K562 (cell line): ENCODE measurements around the gene PLEK2. TPM values are rescaled to one million over a fixed set of nuclear protein-coding genes. Genes with fewer than 3 reads are reported as not detected.

ENCODE experiments used
- ATAC-seq: fragments of 200-7000 bp; cut with Tn5 transposase; 3 replicates; pipeline ENCODE4 v1.9.1; 2020; ENCODE audit warnings: moderate library complexity
- BruUV-seq: library from RNA; stranded (reverse); fragments of 400-500 nt; replicated peaks from 2 replicates; lab custom pipeline; 2021; lab: Mats Ljungman, UMichigan
- CTCF ChIA-PET: fragments of 300-600 bp; formaldehyde crosslinking; extraction: SDS; loops from one replicate; lab custom pipeline; 2021; ENCODE audit warnings: low intra/inter-chr PET ratio; lab: Yijun Ruan, JAX
- POLR2A ChIA-PET: fragments of 300-600, 350-650 bp; sonication (Branson Sonifier 250); formaldehyde crosslinking; extraction: SDS; loops from one replicate; lab custom pipeline; 2021; ENCODE audit warnings: antibody characterized with exemption, inconsistent platforms; lab: Yijun Ruan, JAX
- DNase-seq, 4 experiments: peaks; one replicate each; pipeline versions ENCODE4 v3.0.0 to v3.0.0-alpha.2; 2011 to 2018; ENCODE audit warnings: low spot score in 3 of 4, mixed read lengths in 3 of 4; ENCODE audit errors: extremely low read depth in 1 of 4
- FAIRE-seq: peaks from 2 replicates; lab custom pipeline; 2011; peaks lifted over from hg19 to GRCh38; lab: Jason Lieb, UNC
- H2AFZ ChIP-seq: 2 replicates; pipeline ENCODE4 v1.6.0; 2011; ENCODE audit warnings: low read depth, low read length, control low read depth, inconsistent platforms
- H3K27ac ChIP-seq: fragments of 200-600 bp; 3 replicates; pipeline ENCODE4 v1.8.0; 2011; ENCODE audit warnings: low read depth, mild to moderate bottlenecking, control low read depth, inconsistent platforms, low read length, moderate library complexity, mixed read lengths; ENCODE audit errors: extremely low read depth
- H3K27me3 ChIP-seq, 2 experiments: fragments of 300-600 bp in 1 of 2; 2 replicates in 1 of 2; 3 replicates in 1 of 2; pipeline versions ENCODE4 v1.6.0 to v1.8.0; 2011; ENCODE audit warnings: inconsistent platforms in 2 of 2, low read length in 2 of 2, mild to moderate bottlenecking in 1 of 2, mixed read lengths in 1 of 2, moderate library complexity in 1 of 2; ENCODE audit not compliant: control insufficient read depth in 2 of 2, insufficient read depth in 2 of 2
- H3K36me3 ChIP-seq: fragments of 300-600 bp; 3 replicates; pipeline ENCODE4 v1.8.0; 2011; ENCODE audit warnings: mild to moderate bottlenecking, low read length, inconsistent platforms; ENCODE audit not compliant: control insufficient read depth, insufficient read depth
- H3K4me1 ChIP-seq, 2 experiments: fragments of 200-600 bp in 1 of 2; replicated peaks in 1 of 2; 2 replicates in 1 of 2; 3 replicates in 1 of 2; pipeline versions ENCODE4 v1.5.1 to v1.8.0; 2011; ENCODE audit warnings: inconsistent platforms in 2 of 2, low read length in 2 of 2, mild to moderate bottlenecking in 1 of 2, mixed read lengths in 1 of 2, moderate library complexity in 1 of 2; ENCODE audit not compliant: control insufficient read depth in 2 of 2, insufficient read depth in 2 of 2
- H3K4me2 ChIP-seq: 2 replicates; pipeline ENCODE4 v1.6.1; 2011; ENCODE audit warnings: low read length, control low read depth, inconsistent platforms, mixed read lengths; ENCODE audit not compliant: insufficient read depth
- H3K4me3 ChIP-seq: fragments of 200-600 bp; sonication (generic), shearing (Covaris generic); 2 replicates; pipeline ENCODE4 v1.5.1; 2016; ENCODE audit warnings: control low read depth, inconsistent platforms
- H3K79me2 ChIP-seq: fragments of 200-600 bp; 3 replicates; pipeline ENCODE4 v1.8.0; 2011; ENCODE audit warnings: low read length, inconsistent platforms; ENCODE audit not compliant: control insufficient read depth, insufficient read depth
- H3K9ac ChIP-seq, 2 experiments: 2 replicates each; pipeline versions ENCODE4 v1.6.0 to v1.6.1; 2011; ENCODE audit warnings: low read depth in 2 of 2, low read length in 2 of 2, control low read depth in 1 of 2, inconsistent platforms in 1 of 2, mild to moderate bottlenecking in 1 of 2, mixed read lengths in 1 of 2; ENCODE audit not compliant: insufficient read depth in 1 of 2
- H3K9me1 ChIP-seq: one replicate; pipeline ENCODE4 v1.6.0; 2011; ENCODE audit warnings: inconsistent platforms, mild to moderate bottlenecking, low read length, moderate library complexity; ENCODE audit not compliant: control insufficient read depth, insufficient read depth
- H3K9me3 ChIP-seq: replicated peaks from 2 replicates; pipeline ENCODE4 v1.5.1; 2011; ENCODE audit warnings: low read depth, low read length, inconsistent platforms; ENCODE audit not compliant: control insufficient read depth, insufficient read depth
- H4K20me1 ChIP-seq: replicated peaks from 2 replicates; pipeline ENCODE4 v1.6.1; 2011; ENCODE audit warnings: low read length, inconsistent platforms, mixed read lengths; ENCODE audit not compliant: control insufficient read depth, insufficient read depth
- ESRRB ChIP-seq: fragments of 250-450 bp; sonication (Bioruptor Pico); IDR thresholded peaks from 2 replicates; pipeline ENCODE4 v1.5.0; 2020; ENCODE audit warnings: mild to moderate bottlenecking, moderate library complexity, borderline replicate concordance
- SPI1 ChIP-seq: IDR thresholded peaks from 2 replicates; pipeline ENCODE4 v1.6.1; 2011; ENCODE audit warnings: low read depth, low read length, control low read depth, borderline replicate concordance
- ZNF217 ChIP-seq: sonication (generic); formaldehyde crosslinking; IDR thresholded peaks from 2 replicates; pipeline ENCODE4 v1.8.0; 2022; ENCODE audit warnings: mild to moderate bottlenecking, missing genetic modification reagents
- ZNF384 ChIP-seq: IDR thresholded peaks from 2 replicates; pipeline ENCODE4 v1.6.1; 2012; ENCODE audit warnings: low read depth, low read length, improper control_type of control experiment
- WGBS: fragments of 100-300 bp; shearing (Covaris generic); methylation state at CpG from one replicate; pipeline ENCODE4 v1.1.6; 2016; ENCODE audit warnings: low coverage, mixed read lengths; ENCODE audit not compliant: insufficient coverage; ENCODE audit errors: missing lambda C conversion rate; 5-methylcytosine and 5-hydroxymethylcytosine counted together
- in situ Hi-C: fragments of 300-500 bp; cut with MboI; formaldehyde crosslinking; loops from 4 replicates; pipeline ENCODE4 v1.15.0; 2018; ENCODE audit warnings: inconsistent platforms, mixed read lengths
- intact Hi-C: fragments of 100-400 bp; cut with micrococcal nuclease; formaldehyde crosslinking; loops from 2 replicates; pipeline ENCODE4 v1.14.2; 2022
- polyA plus RNA-seq, 8 experiments: library from polyadenylated mRNA; depleted of rRNA in 4 of 8; stranded (reverse) in 5 of 8; unstranded in 3 of 8; fragments of >200 nt; fragmentation: Nextera tagmentation in 2 of 8; fragmentation: Illumina TruSeq in 1 of 8; extraction: Ambion mirVana in 2 of 8; extraction: Trizol in 1 of 8; gene quantifications; 2 replicates each; pipeline versions ENCODE4 v1.2.1 to v1.2.3, GENCODE V29; 2011 to 2014; ENCODE audit warnings: inconsistent platforms in 1 of 8, missing spikeins in 1 of 8
- total RNA-seq, 7 experiments: library from RNA; depleted of rRNA in 6 of 7; stranded (reverse); fragments of >200 nt in 6 of 7; fragmentation: Illumina TruSeq in 2 of 7; extraction: Trizol in 2 of 7; gene quantifications; 2 replicates each; pipeline versions ENCODE4 v1.2.1 to v1.2.3, GENCODE V29; 2011 to 2021; ENCODE audit warnings: low replicate concordance in 1 of 7

Gene PLEK2
- total and polyA plus RNA-seq, 9 of the 15 experiments (the other 6 are each of a cell fraction or from before 2014, with no cell fraction given), result not detected

GRCh38 chr14:67424539-67424938 lies 12.6 kb upstream of the PLEK2 start:
- Histone ChIP-seq H4K20me1 (no peaks in the 10 kb centered on the region), H3K36me3 (no peaks in the 10 kb centered on the region), H3K9me1 (no peaks in the 10 kb centered on the region), H3K27me3 (no peaks in the 10 kb centered on the region), H2AFZ (0 out of 2 replicates have a peak overlapping the region, but pooled peaks have one; percentile 9), H3K79me2 (no peaks in the 10 kb centered on the region), H3K9ac (no peak overlapping the region), H3K4me3 (no peak overlapping the region), H3K27ac (no peak overlapping the region), H3K4me1 (peaks cover 34 to 52% of the 10 kb centered on the region in 2 experiments; a peak in 4 of 5 replicates), H3K9me3 (0 out of 2 replicates have a peak, but pooled peaks cover 2% of the 10 kb centered on the region), H3K4me2 (no peak overlapping the region)
- CTCF ChIA-PET, result no interaction called here
- 91% methylated on average over 1 of the region's 3 CpGs for whole genome bisulfite sequencing
- intact Hi-C loops (no loop called here), in situ Hi-C loops (loop anchor here (10.0 kb wide), 1 partner anchor 150 kb away; no protein-coding TSS in a partner anchor)
- no peak for ATAC-seq
- BruUV-seq, result no TSS peak
- POLR2A ChIA-PET, result interaction anchor here (1.3 kb wide), 1 partner anchor 15 kb away, joined by 4 read pairs; no protein-coding TSS in a partner anchor
- no peak for DNase-seq
- TF ChIP-seq ZNF384, result peak; percentile 37; the same call in 1 of the 2 replicates
- no peak for TF ChIP-seq ESRRB (CRISPR knock-in tag)
- no peak for FAIRE-seq

GRCh38 chr14:67423424-67423823 lies 11.5 kb upstream of the PLEK2 start:
- ChIA-PET POLR2A (no interaction called here), CTCF (no interaction called here)
- Histone ChIP-seq H3K9me1 (no peaks in the 10 kb centered on the region), H3K27ac (no peak overlapping the region), H4K20me1 (no peaks in the 10 kb centered on the region), H3K4me3 (no peak overlapping the region), H3K4me1 (peaks cover 41 to 54% of the 10 kb centered on the region in 2 experiments), H3K9me3 (0 out of 2 replicates have a peak, but pooled peaks cover 2% of the 10 kb centered on the region), H3K79me2 (no peaks in the 10 kb centered on the region), H3K27me3 (no peaks in the 10 kb centered on the region), H3K36me3 (no peaks in the 10 kb centered on the region), H2AFZ (no peak overlapping the region), H3K4me2 (no peak overlapping the region), H3K9ac (no peak overlapping the region)
- intact Hi-C loops (no loop called here), in situ Hi-C loops (loop anchor here (10.0 kb wide), 1 partner anchor 151 kb away; no protein-coding TSS in a partner anchor)
- no peak for TF ChIP-seq ZNF217
- peak; percentile 57; the same call in 1 of the 2 replicates for TF ChIP-seq SPI1
- BruUV-seq, result no TSS peak
- ATAC-seq, result no peak
- WGBS, result no CpG with 5 or more reads among the region's 2 CpGs
- FAIRE-seq, result no peak
- no peak for DNase-seq
